GM12891 (cell line): ENCODE measurements around the gene FAM174C.
"Not testable (repeated sequence)": the region's sequence is repeated elsewhere in the genome, so short reads cannot be mapped to it uniquely, and the experiment has no call there.

ENCODE experiments used
- DNase-seq: peaks from one replicate; pipeline ENCODE4 v3.0.0; 2011; ENCODE audit warnings: low spot score; ENCODE audit not compliant: insufficient read length
- FAIRE-seq: peaks from 2 replicates; lab custom pipeline; 2011; peaks lifted over from hg19 to GRCh38; lab: Jason Lieb, UNC
- PAX5 ChIP-seq: IDR thresholded peaks from 2 replicates; pipeline ENCODE4 v1.6.1; 2011; ENCODE audit warnings: low read length, moderate library complexity, mild to moderate bottlenecking; ENCODE audit not compliant: insufficient read depth, severe bottlenecking
- POLR2A ChIP-seq: IDR thresholded peaks from 2 replicates; pipeline ENCODE4 v1.6.1; 2011; ENCODE audit warnings: low read depth, low read length, control low read depth
- POLR2AphosphoS5 ChIP-seq: IDR thresholded peaks from 2 replicates; pipeline ENCODE4 v1.6.1; 2011; ENCODE audit warnings: low read depth, low read length, control low read depth
- POU2F2 ChIP-seq: IDR thresholded peaks from 2 replicates; pipeline ENCODE4 v1.6.1; 2011; ENCODE audit warnings: low read depth, mild to moderate bottlenecking, control low read depth, low read length, moderate library complexity
- SPI1 ChIP-seq: IDR thresholded peaks from 2 replicates; pipeline ENCODE4 v1.6.1; 2011; ENCODE audit warnings: low read depth, low read length, control low read depth
- TAF1 ChIP-seq: IDR thresholded peaks from 2 replicates; pipeline ENCODE4 v1.6.1; 2011; ENCODE audit warnings: low read depth, low read length, control low read depth

The FAM174C gene

GRCh38 chr19:1300744-1301490 is 25.6 kb downstream of the FAM174C start:
- TF ChIP-seq SPI1 = no peak
- FAIRE-seq (no peak), DNase-seq (no peak)

GRCh38 chr19:1302533-1303239 is 27.4 kb downstream of the FAM174C start:
- TF ChIP-seq TAF1 (no peak), POLR2A (no peak), PAX5 (no peak), SPI1 (no peak), POLR2AphosphoS5 (no peak), POU2F2 (no peak)
- DNase-seq (no peak), FAIRE-seq (no peak)

GRCh38 chr19:1304197-1304924 is 29.0 kb downstream of the FAM174C start:
- no peak for DNase-seq
- no peak for FAIRE-seq
- TF ChIP-seq POU2F2 (no peak), TAF1 (no peak), POLR2A (no peak), PAX5 (no peak), SPI1 (no peak), POLR2AphosphoS5 (no peak)

- not testable (repeated sequence) for FAIRE-seq, DNase-seq
Measured at GRCh38 chr19:1305354-1305753, 30.0 kb downstream of the FAM174C start.

GRCh38 chr19:1307320-1307719 is 32.0 kb downstream of the FAM174C start:
- no peak for DNase-seq
- FAIRE-seq = no peak
- TF ChIP-seq POU2F2 (no peak), PAX5 (no peak), POLR2AphosphoS5 (no peak), POLR2A (no peak), SPI1 (no peak), TAF1 (no peak)

GRCh38 chr19:1307755-1308303 is 32.5 kb downstream of the FAM174C start:
- no peak for FAIRE-seq
- TF ChIP-seq PAX5 (no peak), POLR2AphosphoS5 (no peak), POLR2A (no peak), POU2F2 (no peak), SPI1 (no peak), TAF1 (no peak)

GRCh38 chr19:1308718-1309117 is 33.4 kb downstream of the FAM174C start:
- FAIRE-seq (no peak), DNase-seq (no peak)
- TF ChIP-seq SPI1 (no peak), TAF1 (no peak), PAX5 (no peak), POLR2A (no peak), POLR2AphosphoS5 (no peak), POU2F2 (no peak)

More at GRCh38 chr19:1307755-1308303, 32.5 kb downstream of the FAM174C start:
- DNase-seq = no peak

GRCh38 chr19:1309977-1310852 is 34.9 kb downstream of the FAM174C start:
- FAIRE-seq (peak; percentile 26), DNase-seq (no peak)
- TF ChIP-seq TAF1 (no peak), POLR2A (no peak), SPI1 (no peak), POLR2AphosphoS5 (no peak), PAX5 (no peak), POU2F2 (no peak)

- TF ChIP-seq TAF1 (no peak), POLR2AphosphoS5 (no peak), POLR2A (no peak), SPI1 (no peak), PAX5 (no peak), POU2F2 (no peak)
- DNase-seq = no peak
- FAIRE-seq = no peak
Measured at GRCh38 chr19:1310853-1311180, 35.5 kb downstream of the FAM174C start.
